Stomach (tissue), 9 donors: ENCODE results near the gene ACE. TPM values are rescaled to one million over a fixed set of nuclear protein-coding genes. Genes with fewer than 3 reads are reported as not detected.

ENCODE experiments used
- DNase-seq, 2 donors: peaks; one replicate each; pipeline versions ENCODE4 v3.0.0 to v3.0.0-alpha.2; 2013 to 2019
- H3K27ac ChIP-seq, 5 donors: fragments of 200-600 bp in 4 of 5; sonication (generic) in 4 of 5; one replicate each; pipeline ENCODE4 v1.5.1; 2013 to 2019; ENCODE audit warnings: mild to moderate bottlenecking in 1 of 5, moderate library complexity in 1 of 5
- H3K27me3 ChIP-seq, 3 donors: fragments of 200-600 bp; sonication (generic); one replicate each; pipeline ENCODE4 v1.5.1; 2017 to 2019; ENCODE audit warnings: mixed run types in 1 of 3
- H3K36me3 ChIP-seq, 4 donors: fragments of 200-600 bp; sonication (generic); 1 replicate in 3 of 4; 2 replicates in 1 of 4; pipeline ENCODE4 v1.5.1; 2016 to 2019
- H3K4me1 ChIP-seq, 4 donors: fragments of 200-600 bp; sonication (generic); one replicate each; pipeline ENCODE4 v1.5.1; 2016 to 2019
- H3K4me3 ChIP-seq, 4 donors: fragments of 200-600 bp; sonication (generic) in 3 of 4; one replicate each; pipeline ENCODE4 v1.5.1; 2016 to 2019; ENCODE audit warnings: mild to moderate bottlenecking in 1 of 4
- H3K9me3 ChIP-seq, 4 donors: fragments of 200-600 bp; sonication (generic); one replicate each; pipeline ENCODE4 v1.5.1; 2016 to 2019
- EP300 ChIP-seq: sonication (generic); formaldehyde crosslinking; IDR thresholded peaks from one replicate; pipeline ENCODE4 v1.6.1; 2017; ENCODE audit warnings: antibody characterized with exemption
- POLR2A ChIP-seq, 4 donors: fragments of 450-650 bp; IDR thresholded peaks; one replicate each; pipeline ENCODE4 v1.6.1; 2016; ENCODE audit warnings: antibody characterized with exemption in 4 of 4, control low read depth in 2 of 4, mild to moderate bottlenecking in 1 of 4, moderate library complexity in 1 of 4
- POLR2AphosphoS5 ChIP-seq, 3 donors: sonication (generic); formaldehyde crosslinking; IDR thresholded peaks; one replicate each; pipeline ENCODE4 v1.6.1; 2016; ENCODE audit warnings: antibody characterized with exemption in 3 of 3
- WGBS, 5 donors: extraction: QIAGEN DNeasy Blood & Tissue Kit in 3 of 5; methylation state at CpG; one replicate each; pipeline versions ENCODE4 v1.1.5 to v1.1.7; 2013 to 2018; 5-methylcytosine and 5-hydroxymethylcytosine counted together
- intact Hi-C: fragments of 100-400 bp; cut with DNase I; formaldehyde crosslinking; loops from one replicate; pipeline ENCODE4 v1.15.1; 2023; ENCODE audit warnings: low total_unique reads
- polyA plus RNA-seq, 3 donors: library from polyadenylated mRNA; stranded (reverse); fragments of 200-250 nt; gene quantifications; one replicate each; pipeline ENCODE4 v1.2.3, GENCODE V29; 2013
- total RNA-seq, 5 donors: library from RNA; depleted of rRNA; stranded (reverse); fragments of >200 nt; gene quantifications; one replicate each; pipeline versions ENCODE4 v1.1.0 to v1.2.3, GENCODE V29; 2014 to 2016
- TF ChIP-seq, protein P1 (sequence below), 7 experiments: fragments of 450-650 bp in 4 of 7; fragments of 200-600 bp in 3 of 7; sonication (generic) in 3 of 7; IDR thresholded peaks; one replicate each; pipeline ENCODE4 v1.5.1; 2016 to 2019; ENCODE audit warnings: antibody characterized with exemption in 7 of 7, control low read depth in 2 of 7, mild to moderate bottlenecking in 1 of 7
- donor health status: healthy with polysubstance abuse.
- donor health status: Bipolar disorder and iron deficiency.
- donor health status: healthy.

Gene ACE
- total and polyA plus RNA-seq, 8 donors, result 1.3 to 232 (median 4.4) TPM

DNA sequence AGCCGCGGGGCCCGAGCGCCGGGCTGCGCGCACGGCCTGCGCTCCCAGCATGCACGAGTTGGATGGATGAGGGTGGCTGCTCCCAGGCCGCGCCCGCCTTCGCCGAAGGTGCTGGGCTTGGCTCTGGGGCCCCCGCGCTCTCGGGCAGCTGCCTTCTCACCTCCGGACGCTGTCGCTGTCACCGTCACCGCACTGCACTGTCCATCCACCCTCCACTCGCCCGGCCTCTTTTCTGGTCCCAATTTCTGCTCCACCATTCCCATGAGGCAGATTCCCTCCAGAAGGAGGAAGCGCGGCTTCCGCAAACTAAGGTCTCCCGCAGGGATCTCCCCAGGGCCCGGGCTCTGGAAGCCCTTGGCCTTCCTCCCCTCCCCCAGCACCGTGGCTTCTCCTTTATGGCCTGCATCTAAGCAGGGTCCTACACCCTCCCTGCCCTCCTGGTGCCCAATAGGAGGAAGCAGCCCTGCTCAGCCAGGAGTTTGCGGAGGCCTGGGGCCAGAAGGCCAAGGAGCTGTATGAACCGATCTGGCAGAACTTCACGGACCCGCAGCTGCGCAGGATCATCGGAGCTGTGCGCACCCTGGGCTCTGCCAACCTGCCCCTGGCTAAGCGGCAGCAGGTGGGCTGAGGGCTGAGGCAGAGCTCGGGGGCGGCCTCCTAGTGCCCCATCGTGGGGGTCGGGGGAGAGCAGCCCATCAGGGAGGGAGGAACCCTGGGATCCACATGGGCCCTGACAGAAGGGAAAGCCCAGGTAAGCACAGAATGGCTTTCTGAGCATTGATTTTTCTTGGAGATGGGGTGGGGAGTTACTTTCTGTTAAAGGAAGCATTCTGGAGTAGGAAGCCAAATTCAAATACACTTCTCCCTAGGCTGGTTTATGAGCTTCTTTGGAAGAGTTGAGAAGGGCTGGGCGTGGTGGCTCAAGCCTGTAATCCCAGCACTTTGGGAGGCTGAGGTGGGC is 899 bp downstream of the ACE start:
- H3K27me3 ChIP-seq, result peaks cover 0 to 64% (median 20%) of the 10 kb centered on the region in 3 donors
- DNase-seq, result peak in 1 of 2 donors; percentile 36
- TF ChIP-seq POLR2A (IDR thresholded peaks at IDR 0.05) (no peak), POLR2AphosphoS5 (IDR thresholded peaks at IDR 0.05) (no peak), EP300 (no peak)
- TF ChIP-seq, protein P1, sequence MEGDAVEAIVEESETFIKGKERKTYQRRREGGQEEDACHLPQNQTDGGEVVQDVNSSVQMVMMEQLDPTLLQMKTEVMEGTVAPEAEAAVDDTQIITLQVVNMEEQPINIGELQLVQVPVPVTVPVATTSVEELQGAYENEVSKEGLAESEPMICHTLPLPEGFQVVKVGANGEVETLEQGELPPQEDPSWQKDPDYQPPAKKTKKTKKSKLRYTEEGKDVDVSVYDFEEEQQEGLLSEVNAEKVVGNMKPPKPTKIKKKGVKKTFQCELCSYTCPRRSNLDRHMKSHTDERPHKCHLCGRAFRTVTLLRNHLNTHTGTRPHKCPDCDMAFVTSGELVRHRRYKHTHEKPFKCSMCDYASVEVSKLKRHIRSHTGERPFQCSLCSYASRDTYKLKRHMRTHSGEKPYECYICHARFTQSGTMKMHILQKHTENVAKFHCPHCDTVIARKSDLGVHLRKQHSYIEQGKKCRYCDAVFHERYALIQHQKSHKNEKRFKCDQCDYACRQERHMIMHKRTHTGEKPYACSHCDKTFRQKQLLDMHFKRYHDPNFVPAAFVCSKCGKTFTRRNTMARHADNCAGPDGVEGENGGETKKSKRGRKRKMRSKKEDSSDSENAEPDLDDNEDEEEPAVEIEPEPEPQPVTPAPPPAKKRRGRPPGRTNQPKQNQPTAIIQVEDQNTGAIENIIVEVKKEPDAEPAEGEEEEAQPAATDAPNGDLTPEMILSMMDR (IDR thresholded peaks at IDR 0.05), result no peak
- H3K36me3 ChIP-seq, result no peaks in the 10 kb centered on the region
- H3K27ac ChIP-seq, result peak overlapping the region in 2 of 5 donors; percentile 60
- intact Hi-C loops, result loop anchor here (5.0 kb wide), 1 partner anchor 50 kb away; no protein-coding TSS in a partner anchor
- H3K4me1 ChIP-seq, result peaks cover 28 to 54% (median 46%) of the 10 kb centered on the region in 4 donors
- H3K4me3 ChIP-seq, result peak overlapping the region; percentile 52 to 72 (median 61)
- WGBS, 5 donors, result 8 to 15% (median 12%) methylated on average over 27 to 44 of the region's 44 CpGs
- H3K9me3 ChIP-seq, result no peaks in the 10 kb centered on the region

- peak overlapping the region in 1 of 4 donors; percentile 5 for H3K4me3 ChIP-seq
- H3K4me1 ChIP-seq, result peaks cover 24 to 54% (median 45%) of the 10 kb centered on the region in 4 donors
- WGBS, 5 donors, result 39 to 46% (median 41%) methylated on average over 14 to 16 of the region's 16 CpGs
- H3K27me3 ChIP-seq, result peaks cover 0 to 64% (median 20%) of the 10 kb centered on the region in 3 donors
- intact Hi-C loops, result loop anchor here (5.0 kb wide), 1 partner anchor 52 kb away; no protein-coding TSS in a partner anchor
- TF ChIP-seq POLR2A (IDR thresholded peaks at IDR 0.05) (no peak), POLR2AphosphoS5 (IDR thresholded peaks at IDR 0.05) (peak in 1 of 3 donors; percentile 71)
- TF ChIP-seq, protein P1 (IDR thresholded peaks at IDR 0.05), result peak in 5 of 7 experiments; percentile 54 to 85 (median 75)
- H3K27ac ChIP-seq, result no peak overlapping the region
- H3K36me3 ChIP-seq, result no peaks in the 10 kb centered on the region
- no peaks in the 10 kb centered on the region for H3K9me3 ChIP-seq
- peak; percentile 88 to 94 for DNase-seq
Measured at GRCh38 chr17:63478814-63479494, 2.1 kb downstream of the ACE start.

GRCh38 chr17:63479495-63480184 is 2.8 kb downstream of the ACE start:
- no peak overlapping the region for H3K27ac ChIP-seq
- no peak for DNase-seq
- intact Hi-C loops, result loop anchor here (5.0 kb wide), 1 partner anchor 52 kb away; no protein-coding TSS in a partner anchor
- no peak overlapping the region for H3K4me3 ChIP-seq
- H3K27me3 ChIP-seq, result peaks cover 0 to 64% (median 20%) of the 10 kb centered on the region in 3 donors
- WGBS, 5 donors, result 78 to 86% (median 81%) methylated on average over 17 of the region's 17 CpGs
- no peaks in the 10 kb centered on the region for H3K9me3 ChIP-seq
- peaks cover 22 to 47% (median 40%) of the 10 kb centered on the region in 4 donors for H3K4me1 ChIP-seq
- no peak for TF ChIP-seq EP300
- no peak for TF ChIP-seq POLR2A (IDR thresholded peaks at IDR 0.05)
- TF ChIP-seq, protein P1 (IDR thresholded peaks at IDR 0.05), result no peak
- no peak for TF ChIP-seq POLR2AphosphoS5 (IDR thresholded peaks at IDR 0.05)
- H3K36me3 ChIP-seq, result no peaks in the 10 kb centered on the region
